Measurements from ENCODE around the gene ITGA11. TPM values are rescaled to one million over a fixed set of nuclear protein-coding genes. Genes with fewer than 3 reads are reported as not detected.
A peak's percentile ranks its signal among the peaks of the same experiment; 100 is the strongest.

The ITGA11 gene
- total and polyA plus RNA-seq, 9 donors: 1.2 to 34.5 (median 4.4) TPM

- intact Hi-C loops (cut with DNase I): loop anchor here in 2 of 4 donors (10.0 kb wide), 4 partner anchors 48 to 572 kb away; no protein-coding TSS in a partner anchor
- Histone ChIP-seq H3K4me1 (ENCODE audit: insufficient read depth) (no peaks in the 10 kb centered on the region), H3K9me3 (no peaks in the 10 kb centered on the region), H3K4me3 (no peak overlapping the region), H3K27ac (no peak overlapping the region), H3K27me3 (no peaks in the 10 kb centered on the region), H3K36me3 (no peaks in the 10 kb centered on the region)
- TF ChIP-seq CTCF (IDR thresholded peaks at IDR 0.05) (no peak), EP300 (IDR thresholded peaks at IDR 0.05) (no peak), POLR2A (IDR thresholded peaks at IDR 0.05) (no peak)
- peak in 1 of 5 donors; percentile 12 for DNase-seq
- whole genome bisulfite sequencing, 3 donors: 90 to 96% (median 93%) methylated on average over 4 to 6 of the region's 6 CpGs
Observed at GRCh38 chr15:68302729-68303128, 129.2 kb downstream of the ITGA11 start.

GRCh38 chr15:68301301-68301700 is 130.7 kb downstream of the ITGA11 start:
- Histone ChIP-seq H3K9me3 (no peaks in the 10 kb centered on the region), H3K27me3 (no peaks in the 10 kb centered on the region), H3K4me1 (ENCODE audit: insufficient read depth) (no peaks in the 10 kb centered on the region), H3K4me3 (no peak overlapping the region), H3K27ac (no peak overlapping the region), H3K36me3 (no peaks in the 10 kb centered on the region)
- WGBS, 3 donors: 91 to 95% (median 92%) methylated on average over 8 of the region's 8 CpGs
- intact Hi-C loops (cut with DNase I): loop anchor here in 2 of 4 donors (10.0 kb wide), 4 partner anchors 46 to 574 kb away; no protein-coding TSS in a partner anchor
- peak in 1 of 5 donors; percentile 9 for DNase-seq
- TF ChIP-seq EP300 (IDR thresholded peaks at IDR 0.05): no peak
- no peak for TF ChIP-seq POLR2A (IDR thresholded peaks at IDR 0.05)
- TF ChIP-seq CTCF (IDR thresholded peaks at IDR 0.05): no peak

- no peaks in the 10 kb centered on the region for H3K4me1 ChIP-seq (ENCODE audit: insufficient read depth)
- intact Hi-C loops (cut with DNase I): loop anchor here in 2 of 4 donors (10.0 kb wide), 4 partner anchors 46 to 574 kb away; no protein-coding TSS in a partner anchor
- no peaks in the 10 kb centered on the region for H3K9me3 ChIP-seq
- no peak for TF ChIP-seq POLR2A (IDR thresholded peaks at IDR 0.05)
- no peak for TF ChIP-seq EP300 (IDR thresholded peaks at IDR 0.05)
- TF ChIP-seq CTCF (IDR thresholded peaks at IDR 0.05): no peak
- no peaks in the 10 kb centered on the region for H3K27me3 ChIP-seq
- H3K36me3 ChIP-seq: no peaks in the 10 kb centered on the region
- WGBS, 3 donors: 88 to 92% (median 92%) methylated on average over 6 of the region's 6 CpGs
- no peak overlapping the region for H3K4me3 ChIP-seq
- peak overlapping the region in 1 of 2 donors; percentile 55 for H3K27ac ChIP-seq
- peak in 1 of 5 donors; percentile 10 for DNase-seq
Observed at GRCh38 chr15:68300115-68300940, 131.6 kb downstream of the ITGA11 start.

- H3K4me1 ChIP-seq (ENCODE audit: insufficient read depth): no peaks in the 10 kb centered on the region
- H3K9me3 ChIP-seq: no peaks in the 10 kb centered on the region
- intact Hi-C loops (cut with DNase I): no loop called here
- 14 to 40% (median 21%) methylated on average over 5 of the region's 5 CpGs for WGBS, 3 donors
- H3K4me3 ChIP-seq: peak overlapping the region; percentile 16
- H3K27ac ChIP-seq: peak overlapping the region in 1 of 2 donors; percentile 55
- no peaks in the 10 kb centered on the region for H3K36me3 ChIP-seq
- DNase-seq: peak in 1 of 5 donors; percentile 23
- no peak for TF ChIP-seq POLR2A (IDR thresholded peaks at IDR 0.05)
- H3K27me3 ChIP-seq: no peaks in the 10 kb centered on the region
Observed at GRCh38 chr15:68299436-68299835, 132.5 kb downstream of the ITGA11 start.

Data from ovary (tissue), 9 donors.